IPS-20b (cell line): ENCODE data around the gene MYBPHL.
"Not testable (repeated sequence)": the region's sequence is repeated elsewhere in the genome, so short reads cannot be mapped to it uniquely, and the experiment has no call there.

Source experiments
- H3K27ac ChIP-seq: one replicate; pipeline ENCODE4 v1.5.1; 2013; ENCODE audit warnings: low read length
- H3K27me3 ChIP-seq: 2 replicates; pipeline ENCODE4 v1.6.1; 2013; ENCODE audit warnings: mild to moderate bottlenecking, low read length, inconsistent platforms; ENCODE audit not compliant: insufficient read depth
- H3K36me3 ChIP-seq: 2 replicates; pipeline ENCODE4 v1.6.1; 2013; ENCODE audit warnings: low read depth, mild to moderate bottlenecking, inconsistent platforms, low read length, moderate library complexity; ENCODE audit not compliant: insufficient read depth
- H3K4me1 ChIP-seq: 2 replicates; pipeline ENCODE4 v1.6.1; 2013; ENCODE audit warnings: mild to moderate bottlenecking, control low read depth, inconsistent platforms, low read length, moderate library complexity; ENCODE audit not compliant: insufficient read depth
- H3K4me3 ChIP-seq: 2 replicates; pipeline ENCODE4 v1.5.1; 2013; ENCODE audit warnings: mild to moderate bottlenecking, low read length, inconsistent platforms
- H3K9ac ChIP-seq: 2 replicates; pipeline ENCODE4 v1.6.1; 2013; ENCODE audit warnings: low read depth, mild to moderate bottlenecking, inconsistent platforms, low read length, moderate library complexity
- H3K9me3 ChIP-seq: 2 replicates; pipeline ENCODE4 v1.6.1; 2013; ENCODE audit warnings: mild to moderate bottlenecking, low read depth, low read length, inconsistent platforms; ENCODE audit not compliant: insufficient read depth

Gene MYBPHL

GRCh38 chr1:109327285-109327684, 20.5 kb upstream of the MYBPHL start:
- Histone ChIP-seq H3K4me1 (no peaks in the 10 kb centered on the region), H3K9ac (no peak overlapping the region), H3K36me3 (peaks cover 63% of the 10 kb centered on the region), H3K4me3 (no peak overlapping the region), H3K9me3 (peaks cover 3% of the 10 kb centered on the region; the same call in 1 of the 2 replicates), H3K27me3 (no peaks in the 10 kb centered on the region), H3K27ac (no peak overlapping the region)

GRCh38 chr1:109322974-109323373, 16.2 kb upstream of the MYBPHL start:
- H3K27me3 ChIP-seq, result no peaks in the 10 kb centered on the region
- peaks cover 79% of the 10 kb centered on the region for H3K36me3 ChIP-seq
- H3K4me1 ChIP-seq, result no peaks in the 10 kb centered on the region
- no peaks in the 10 kb centered on the region for H3K9me3 ChIP-seq
- no peak overlapping the region for H3K4me3 ChIP-seq
- no peak overlapping the region for H3K9ac ChIP-seq
- H3K27ac ChIP-seq, result no peak overlapping the region

- peaks cover 86% of the 10 kb centered on the region for H3K36me3 ChIP-seq
Observed at GRCh38 chr1:109319114-109319513, 12.3 kb upstream of the MYBPHL start.

GRCh38 chr1:109316506-109316905, 9.7 kb upstream of the MYBPHL start:
- Histone ChIP-seq H3K27me3 (no peaks in the 10 kb centered on the region), H3K36me3 (peaks cover 78% of the 10 kb centered on the region), H3K4me1 (no peaks in the 10 kb centered on the region), H3K4me3 (no peak overlapping the region), H3K27ac (no peak overlapping the region), H3K9me3 (no peaks in the 10 kb centered on the region), H3K9ac (no peak overlapping the region)

More at GRCh38 chr1:109319114-109319513, 12.3 kb upstream of the MYBPHL start:
- no peak overlapping the region for H3K4me3 ChIP-seq
- no peak overlapping the region; the same call in 1 of the 2 replicates for H3K9ac ChIP-seq
- no peaks in the 10 kb centered on the region for H3K27me3 ChIP-seq
- no peaks in the 10 kb centered on the region for H3K4me1 ChIP-seq
- H3K9me3 ChIP-seq, result no peaks in the 10 kb centered on the region
- H3K27ac ChIP-seq, result no peak overlapping the region

- H3K9ac ChIP-seq, result no peak overlapping the region
- H3K36me3 ChIP-seq, result peaks cover 70% of the 10 kb centered on the region
- no peaks in the 10 kb centered on the region for H3K9me3 ChIP-seq
- no peaks in the 10 kb centered on the region for H3K27me3 ChIP-seq
- H3K4me1 ChIP-seq, result no peaks in the 10 kb centered on the region
- H3K4me3 ChIP-seq, result no peak overlapping the region
- no peak overlapping the region for H3K27ac ChIP-seq
Observed at GRCh38 chr1:109315288-109315687, 8.5 kb upstream of the MYBPHL start.

- H3K27ac ChIP-seq, result no peak overlapping the region
- peaks cover 65% of the 10 kb centered on the region for H3K36me3 ChIP-seq
- H3K9ac ChIP-seq, result no peak overlapping the region
- no peaks in the 10 kb centered on the region for H3K4me1 ChIP-seq
- H3K4me3 ChIP-seq, result no peak overlapping the region
- no peaks in the 10 kb centered on the region for H3K27me3 ChIP-seq
- H3K9me3 ChIP-seq, result no peaks in the 10 kb centered on the region
Observed at GRCh38 chr1:109314795-109315194, 8.0 kb upstream of the MYBPHL start.

GRCh38 chr1:109312978-109313775, 6.4 kb upstream of the MYBPHL start:
- H3K27me3 ChIP-seq, result no peaks in the 10 kb centered on the region
- no peaks in the 10 kb centered on the region for H3K4me1 ChIP-seq
- no peak overlapping the region for H3K9ac ChIP-seq
- no peak overlapping the region for H3K4me3 ChIP-seq
- peaks cover 51% of the 10 kb centered on the region for H3K36me3 ChIP-seq
- no peak overlapping the region for H3K27ac ChIP-seq
- H3K9me3 ChIP-seq, result no peaks in the 10 kb centered on the region

GRCh38 chr1:109312246-109312645, 5.4 kb upstream of the MYBPHL start:
- H3K9me3 ChIP-seq, result no peaks in the 10 kb centered on the region
- H3K4me1 ChIP-seq, result no peaks in the 10 kb centered on the region; the same call in 1 of the 2 replicates
- H3K27me3 ChIP-seq, result no peaks in the 10 kb centered on the region
- H3K4me3 ChIP-seq, result no peak overlapping the region
- no peak overlapping the region for H3K9ac ChIP-seq
- H3K27ac ChIP-seq, result no peak overlapping the region
- H3K36me3 ChIP-seq, result peaks cover 43% of the 10 kb centered on the region

- Histone ChIP-seq H3K27ac (no peak overlapping the region), H3K9ac (no peak overlapping the region), H3K4me3 (no peak overlapping the region), H3K9me3 (no peaks in the 10 kb centered on the region), H3K4me1 (no peaks in the 10 kb centered on the region; the same call in 1 of the 2 replicates), H3K36me3 (peaks cover 23% of the 10 kb centered on the region), H3K27me3 (no peaks in the 10 kb centered on the region)
Observed at GRCh38 chr1:109309347-109309746, 2.5 kb upstream of the MYBPHL start.

GRCh38 chr1:109307274-109308021, 637 bp upstream of the MYBPHL start:
- Histone ChIP-seq H3K27ac (no peak overlapping the region), H3K36me3 (peaks cover 4% of the 10 kb centered on the region)

GRCh38 chr1:109305991-109306390, 820 bp downstream of the MYBPHL start:
- not testable (repeated sequence) for H3K4me3 ChIP-seq, H3K4me1 ChIP-seq, H3K9ac ChIP-seq, H3K27me3 ChIP-seq, H3K9me3 ChIP-seq, H3K27ac ChIP-seq, H3K36me3 ChIP-seq

More at GRCh38 chr1:109307274-109308021, 637 bp upstream of the MYBPHL start:
- Histone ChIP-seq H3K27me3 (no peaks in the 10 kb centered on the region), H3K9me3 (no peaks in the 10 kb centered on the region), H3K4me3 (no peak overlapping the region), H3K4me1 (no peaks in the 10 kb centered on the region; the same call in 1 of the 2 replicates), H3K9ac (no peak overlapping the region)
